ENCODE measurements around the gene ARHGEF17.

ARHGEF17 gene

GRCh38 chr11:73322382-73323306, 14.6 kb downstream of the ARHGEF17 start:
- in situ Hi-C loops (cut with HindIII; ENCODE audit: low pct_ligation_motif_present, low pct_unique_long_range_greater_than_20kb, low sequenced_read_pairs): no loop called here
- no peak for DNase-seq

- no peak for DNase-seq
- in situ Hi-C loops (cut with HindIII; ENCODE audit: low pct_ligation_motif_present, low pct_unique_long_range_greater_than_20kb, low sequenced_read_pairs): no loop called here
These were observed 15.4 kb downstream of the ARHGEF17 start for GRCh38 chr11:73323464-73323863.

- no peak for DNase-seq
- in situ Hi-C loops (cut with HindIII; ENCODE audit: low pct_ligation_motif_present, low pct_unique_long_range_greater_than_20kb, low sequenced_read_pairs): no loop called here
These were observed 16.0 kb downstream of the ARHGEF17 start for GRCh38 chr11:73324116-73324515.

- DNase-seq: no peak
- in situ Hi-C loops (cut with HindIII; ENCODE audit: low pct_ligation_motif_present, low pct_unique_long_range_greater_than_20kb, low sequenced_read_pairs): no loop called here
These were observed 16.6 kb downstream of the ARHGEF17 start for GRCh38 chr11:73324665-73325035.

GRCh38 chr11:73325036-73325981, 17.2 kb downstream of the ARHGEF17 start:
- in situ Hi-C loops (cut with HindIII; ENCODE audit: low pct_ligation_motif_present, low pct_unique_long_range_greater_than_20kb, low sequenced_read_pairs): no loop called here
- DNase-seq: no peak

- in situ Hi-C loops (cut with HindIII; ENCODE audit: low pct_ligation_motif_present, low pct_unique_long_range_greater_than_20kb, low sequenced_read_pairs): no loop called here
- no peak for DNase-seq
These were observed 19.1 kb downstream of the ARHGEF17 start for GRCh38 chr11:73326929-73327811.

GRCh38 chr11:73327812-73328364, 19.8 kb downstream of the ARHGEF17 start:
- DNase-seq: no peak
- in situ Hi-C loops (cut with HindIII; ENCODE audit: low pct_ligation_motif_present, low pct_unique_long_range_greater_than_20kb, low sequenced_read_pairs): no loop called here

- in situ Hi-C loops (cut with HindIII; ENCODE audit: low pct_ligation_motif_present, low pct_unique_long_range_greater_than_20kb, low sequenced_read_pairs): no loop called here
These were observed 22.6 kb downstream of the ARHGEF17 start for GRCh38 chr11:73330569-73331093.

GRCh38 chr11:73331138-73331916, 23.3 kb downstream of the ARHGEF17 start:
- in situ Hi-C loops (cut with HindIII; ENCODE audit: low pct_ligation_motif_present, low pct_unique_long_range_greater_than_20kb, low sequenced_read_pairs): no loop called here
- DNase-seq: no peak

More at GRCh38 chr11:73330569-73331093, 22.6 kb downstream of the ARHGEF17 start:
- peak; percentile 66 for DNase-seq

GRCh38 chr11:73333173-73333572, 25.1 kb downstream of the ARHGEF17 start:
- DNase-seq: no peak
- in situ Hi-C loops (cut with HindIII; ENCODE audit: low pct_ligation_motif_present, low pct_unique_long_range_greater_than_20kb, low sequenced_read_pairs): no loop called here

GRCh38 chr11:73333640-73334383, 25.7 kb downstream of the ARHGEF17 start:
- peak; percentile 26 for DNase-seq
- in situ Hi-C loops (cut with HindIII; ENCODE audit: low pct_ligation_motif_present, low pct_unique_long_range_greater_than_20kb, low sequenced_read_pairs): no loop called here

- DNase-seq: peak; percentile 83
These were observed 26.5 kb downstream of the ARHGEF17 start for GRCh38 chr11:73334384-73335203.

GRCh38 chr11:73335204-73335923, 27.3 kb downstream of the ARHGEF17 start:
- peak; percentile 78 for DNase-seq
- in situ Hi-C loops (cut with HindIII; ENCODE audit: low pct_ligation_motif_present, low pct_unique_long_range_greater_than_20kb, low sequenced_read_pairs): no loop called here

More at GRCh38 chr11:73334384-73335203, 26.5 kb downstream of the ARHGEF17 start:
- in situ Hi-C loops (cut with HindIII; ENCODE audit: low pct_ligation_motif_present, low pct_unique_long_range_greater_than_20kb, low sequenced_read_pairs): no loop called here

GRCh38 chr11:73337846-73338245, 29.8 kb downstream of the ARHGEF17 start:
- DNase-seq: no peak
- in situ Hi-C loops (cut with HindIII; ENCODE audit: low pct_ligation_motif_present, low pct_unique_long_range_greater_than_20kb, low sequenced_read_pairs): no loop called here

- no peak for DNase-seq
- in situ Hi-C loops (cut with HindIII; ENCODE audit: low pct_ligation_motif_present, low pct_unique_long_range_greater_than_20kb, low sequenced_read_pairs): no loop called here
These were observed 30.2 kb downstream of the ARHGEF17 start for GRCh38 chr11:73338279-73338678.
